Dermis blood vessel endothelial cell (primary cell): ENCODE results near the gene HLA-E. TPM values are rescaled to one million over a fixed set of nuclear protein-coding genes. Genes with fewer than 3 reads are reported as not detected.
"Not testable (repeated sequence)": the region's sequence is repeated elsewhere in the genome, so short reads cannot be mapped to it uniquely, and the experiment has no call there.

Source experiments
- DNase-seq: peaks from one replicate; pipeline ENCODE4 v3.0.0; 2010
- total RNA-seq: library from RNA; depleted of rRNA; stranded (reverse); fragments of >200 nt; gene quantifications from 2 replicates; pipeline ENCODE4 v1.2.3, GENCODE V29; 2014

The HLA-E gene
- total RNA-seq, 1 donor from 2014 or later: 1,065 TPM

GRCh38 chr6:30481211-30481964 lies 7.9 kb upstream of the HLA-E start:
- no peak for DNase-seq

GRCh38 chr6:30481965-30482644 lies 7.2 kb upstream of the HLA-E start:
- DNase-seq: peak; percentile 87

- DNase-seq: peak; percentile 90
These were observed 5.5 kb upstream of the HLA-E start for GRCh38 chr6:30483677-30484279.

- no peak for DNase-seq
These were observed 4.1 kb upstream of the HLA-E start for GRCh38 chr6:30485236-30485635.

- no peak for DNase-seq
These were observed 1.4 kb upstream of the HLA-E start for GRCh38 chr6:30487926-30488325.

- not testable (repeated sequence) for DNase-seq
These were observed 620 bp upstream of the HLA-E start for GRCh38 chr6:30488697-30489080.

- peak; percentile 83 for DNase-seq
These were observed 942 bp downstream of the HLA-E start for GRCh38 chr6:30490026-30490876.

GRCh38 chr6:30491291-30491953 lies 2.1 kb downstream of the HLA-E start:
- DNase-seq: not testable (repeated sequence)

- DNase-seq: no peak
These were observed 3.0 kb downstream of the HLA-E start for GRCh38 chr6:30491991-30492952.

GRCh38 chr6:30493643-30494250 lies 4.4 kb downstream of the HLA-E start:
- no peak for DNase-seq

GRCh38 chr6:30494291-30494861 lies 5.1 kb downstream of the HLA-E start:
- DNase-seq: no peak

- DNase-seq: not testable (repeated sequence)
These were observed 5.8 kb downstream of the HLA-E start for GRCh38 chr6:30495060-30495459.

- DNase-seq: no peak
These were observed 6.7 kb downstream of the HLA-E start for GRCh38 chr6:30495993-30496392.

- not testable (repeated sequence) for DNase-seq
These were observed 7.9 kb downstream of the HLA-E start for GRCh38 chr6:30497261-30497599.

GRCh38 chr6:30497714-30498113 lies 8.4 kb downstream of the HLA-E start:
- DNase-seq: no peak

- DNase-seq: not testable (repeated sequence)
These were observed 9.4 kb downstream of the HLA-E start for GRCh38 chr6:30498705-30499104.

GRCh38 chr6:30500421-30501355 lies 11.4 kb downstream of the HLA-E start:
- DNase-seq: peak; percentile 85

- no peak for DNase-seq
These were observed 18.8 kb downstream of the HLA-E start for GRCh38 chr6:30507849-30508827.
